DOHH2 (cell line): ENCODE data around the gene PPP1R13B.

ENCODE experiments used
- EZH2phosphoT487 ChIP-seq: fragments of 200-600 bp; sonication (generic); IDR thresholded peaks from 2 replicates; pipeline ENCODE4 v1.6.1; 2017; ENCODE audit warnings: borderline replicate concordance, mild to moderate bottlenecking, antibody characterized with exemption, low read length, moderate library complexity, mixed read lengths
- TF ChIP-seq, protein P1 (sequence below): fragments of 200-600 bp; sonication (generic); IDR thresholded peaks from one replicate; pipeline ENCODE4 v1.5.1; 2014; ENCODE audit warnings: antibody characterized with exemption, mild to moderate bottlenecking, low read depth, low read length; ENCODE audit not compliant: poor library complexity, severe bottlenecking

DNA sequence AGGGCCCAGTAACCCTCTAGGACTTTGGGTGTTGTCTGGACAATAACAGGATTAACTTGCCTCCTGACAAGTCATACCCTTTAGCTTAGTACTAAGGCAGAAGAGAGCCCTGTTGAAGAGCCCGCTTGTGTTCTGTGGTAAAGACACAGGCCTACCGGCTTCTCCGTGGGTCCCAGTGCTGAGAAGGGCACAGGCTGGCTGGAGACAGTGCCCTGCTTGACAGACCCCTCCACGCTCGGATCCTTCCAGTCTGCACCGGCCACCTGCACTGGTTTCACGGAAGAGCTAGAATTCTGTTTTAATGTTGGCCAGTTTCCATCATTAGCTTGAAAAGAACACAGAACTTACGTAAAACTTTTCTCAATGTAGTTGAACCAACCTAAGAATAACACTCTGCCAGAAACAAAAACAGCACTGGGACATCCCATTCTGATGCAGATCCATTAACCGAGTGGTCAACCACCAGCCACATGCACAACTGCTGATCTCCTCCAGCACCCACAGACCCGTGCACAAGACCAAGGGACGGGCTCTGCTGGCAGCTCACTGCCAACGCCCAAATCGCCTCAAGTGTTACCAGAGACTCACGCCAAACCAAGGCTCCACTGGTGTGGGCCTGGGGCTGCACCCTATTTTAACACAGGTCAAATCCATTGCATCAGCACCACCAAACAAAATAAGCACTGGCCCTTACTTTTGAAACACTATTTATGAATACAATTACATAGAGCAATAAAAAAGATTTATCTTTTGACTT lies 104.7 kb downstream of the PPP1R13B start:
- TF ChIP-seq, protein P1, sequence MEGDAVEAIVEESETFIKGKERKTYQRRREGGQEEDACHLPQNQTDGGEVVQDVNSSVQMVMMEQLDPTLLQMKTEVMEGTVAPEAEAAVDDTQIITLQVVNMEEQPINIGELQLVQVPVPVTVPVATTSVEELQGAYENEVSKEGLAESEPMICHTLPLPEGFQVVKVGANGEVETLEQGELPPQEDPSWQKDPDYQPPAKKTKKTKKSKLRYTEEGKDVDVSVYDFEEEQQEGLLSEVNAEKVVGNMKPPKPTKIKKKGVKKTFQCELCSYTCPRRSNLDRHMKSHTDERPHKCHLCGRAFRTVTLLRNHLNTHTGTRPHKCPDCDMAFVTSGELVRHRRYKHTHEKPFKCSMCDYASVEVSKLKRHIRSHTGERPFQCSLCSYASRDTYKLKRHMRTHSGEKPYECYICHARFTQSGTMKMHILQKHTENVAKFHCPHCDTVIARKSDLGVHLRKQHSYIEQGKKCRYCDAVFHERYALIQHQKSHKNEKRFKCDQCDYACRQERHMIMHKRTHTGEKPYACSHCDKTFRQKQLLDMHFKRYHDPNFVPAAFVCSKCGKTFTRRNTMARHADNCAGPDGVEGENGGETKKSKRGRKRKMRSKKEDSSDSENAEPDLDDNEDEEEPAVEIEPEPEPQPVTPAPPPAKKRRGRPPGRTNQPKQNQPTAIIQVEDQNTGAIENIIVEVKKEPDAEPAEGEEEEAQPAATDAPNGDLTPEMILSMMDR: no peak
- no peak for TF ChIP-seq EZH2phosphoT487
